IMR-90 (cell line): ENCODE results near the gene GPHB5. TPM values are rescaled to one million over a fixed set of nuclear protein-coding genes. Genes with fewer than 3 reads are reported as not detected.

Source experiments
- ATAC-seq: fragments of 200-7000 bp; cut with Tn5 transposase; 2 replicates; pipeline ENCODE4 v1.9.1; 2020; ENCODE audit warnings: low read depth, mild to moderate bottlenecking, moderate library complexity
- BruUV-seq: library from RNA; stranded (reverse); fragments of 400-500 nt; replicated peaks from 2 replicates; lab custom pipeline; 2021; lab: Mats Ljungman, UMichigan
- CTCF ChIA-PET: fragments of 300-600 bp; formaldehyde crosslinking; extraction: SDS; loops from one replicate; lab custom pipeline; 2021; ENCODE audit warnings: antibody characterized with exemption; lab: Yijun Ruan, JAX
- POLR2A ChIA-PET: fragments of 300-600 bp; sonication (Branson Sonifier 250); formaldehyde crosslinking; loops from one replicate; lab custom pipeline; 2022; ENCODE audit warnings: antibody characterized with exemption; ENCODE audit not compliant: unreplicated experiment; lab: Charles Lee
- DNase-seq: peaks from one replicate; pipeline ENCODE4 v3.0.0; 2013
- H2AFZ ChIP-seq: replicated peaks from 2 replicates; pipeline ENCODE3; 2013; ENCODE audit warnings: low read length, mild to moderate bottlenecking; ENCODE audit not compliant: poor library complexity
- H2AK5ac ChIP-seq: 2 replicates; pipeline ENCODE4 v1.6.1; 2013; ENCODE audit warnings: low read depth, low read length, inconsistent platforms
- H2AK9ac ChIP-seq: replicated peaks from 2 replicates; pipeline ENCODE3; 2013; ENCODE audit warnings: mild to moderate bottlenecking, low read depth, low read length, moderate library complexity; ENCODE audit not compliant: poor library complexity
- H2BK120ac ChIP-seq: 2 replicates; pipeline ENCODE4 v1.6.1; 2013; ENCODE audit warnings: low read depth, low read length, inconsistent platforms
- H2BK15ac ChIP-seq: 3 replicates; pipeline ENCODE4 v1.6.1; 2013; ENCODE audit warnings: low read depth, low read length, inconsistent platforms
- H2BK20ac ChIP-seq: 2 replicates; pipeline ENCODE4 v1.6.1; 2013; ENCODE audit warnings: low read depth, mild to moderate bottlenecking, inconsistent platforms, low read length, moderate library complexity
- H2BK5ac ChIP-seq: 2 replicates; pipeline ENCODE4 v1.6.1; 2013; ENCODE audit warnings: mild to moderate bottlenecking, low read depth, low read length, inconsistent platforms; ENCODE audit not compliant: poor library complexity, severe bottlenecking
- H3K14ac ChIP-seq: replicated peaks from 2 replicates; pipeline ENCODE4 v1.6.1; 2013; ENCODE audit warnings: low read depth, low read length, inconsistent platforms
- H3K18ac ChIP-seq: 2 replicates; pipeline ENCODE4 v1.6.1; 2013; ENCODE audit warnings: low read depth, low read length, control low read depth
- H3K23ac ChIP-seq: 2 replicates; pipeline ENCODE4 v1.6.1; 2013; ENCODE audit warnings: low read depth, low read length, inconsistent platforms
- H3K27ac ChIP-seq: 2 replicates; pipeline ENCODE4 v1.5.1; 2013; ENCODE audit warnings: mild to moderate bottlenecking, control low read depth, low read length; ENCODE audit not compliant: insufficient read depth
- H3K27me3 ChIP-seq: 2 replicates; pipeline ENCODE4 v1.6.1; 2013; ENCODE audit warnings: low read length; ENCODE audit not compliant: control insufficient read depth, insufficient read depth
- H3K36me3 ChIP-seq: 2 replicates; pipeline ENCODE4 v1.6.1; 2013; ENCODE audit warnings: low read length, mixed read lengths; ENCODE audit not compliant: control insufficient read depth, insufficient read depth
- H3K4ac ChIP-seq: 2 replicates; pipeline ENCODE4 v1.6.1; 2013; ENCODE audit warnings: low read depth, low read length, inconsistent platforms
- H3K4me1 ChIP-seq: 2 replicates; pipeline ENCODE4 v1.6.1; 2013; ENCODE audit warnings: low read length, mixed read lengths; ENCODE audit not compliant: control insufficient read depth, insufficient read depth
- H3K4me2 ChIP-seq: 2 replicates; pipeline ENCODE4 v1.6.1; 2013; ENCODE audit warnings: low read depth, mild to moderate bottlenecking, control low read depth, low read length, moderate library complexity
- H3K4me3 ChIP-seq: 2 replicates; pipeline ENCODE4 v1.5.1; 2013; ENCODE audit warnings: low read depth, mild to moderate bottlenecking, control low read depth, low read length, moderate library complexity; ENCODE audit not compliant: insufficient read depth
- H3K56ac ChIP-seq: 2 replicates; pipeline ENCODE4 v1.6.1; 2013; ENCODE audit warnings: low read length, inconsistent platforms; ENCODE audit not compliant: insufficient read depth; ENCODE audit errors: extremely low read depth
- H3K79me1 ChIP-seq, 2 experiments: 2 replicates each; pipeline ENCODE4 v1.6.1; 2013; ENCODE audit warnings: low read length in 2 of 2, inconsistent platforms in 1 of 2, low read depth in 1 of 2
- H3K9ac ChIP-seq: 2 replicates; pipeline ENCODE4 v1.6.1; 2013; ENCODE audit warnings: low read depth, low read length, control low read depth
- H3K9me1 ChIP-seq: 2 replicates; pipeline ENCODE4 v1.6.1; 2013; ENCODE audit warnings: low read length, inconsistent platforms; ENCODE audit not compliant: insufficient read depth
- H3K9me3 ChIP-seq: 2 replicates; pipeline ENCODE4 v1.6.1; 2013; ENCODE audit warnings: low read length; ENCODE audit not compliant: control insufficient read depth, insufficient read depth
- H4K20me1 ChIP-seq: 2 replicates; pipeline ENCODE4 v1.6.1; 2013; ENCODE audit warnings: low read length, inconsistent platforms; ENCODE audit not compliant: insufficient read depth
- H4K5ac ChIP-seq: 2 replicates; pipeline ENCODE4 v1.6.1; 2013; ENCODE audit warnings: mild to moderate bottlenecking, low read depth, low read length, control low read depth
- H4K8ac ChIP-seq, 2 experiments: 2 replicates each; pipeline ENCODE4 v1.6.1; 2013; ENCODE audit warnings: low read depth in 2 of 2, low read length in 2 of 2, control low read depth in 1 of 2, inconsistent platforms in 1 of 2
- H4K91ac ChIP-seq: 2 replicates; pipeline ENCODE4 v1.6.1; 2013; ENCODE audit warnings: low read depth, low read length, inconsistent platforms; ENCODE audit not compliant: insufficient read depth
- CHD1 ChIP-seq: IDR thresholded peaks from 2 replicates; pipeline ENCODE4 v1.6.1; 2012; ENCODE audit warnings: low read depth, low read length, improper control_type of control experiment
- FOS ChIP-seq: fragments of 150-350 bp; IDR thresholded peaks from 2 replicates; pipeline ENCODE4 v1.6.1; 2016; ENCODE audit warnings: low read depth, low read length
- MAZ ChIP-seq: IDR thresholded peaks from 2 replicates; pipeline ENCODE4 v1.6.1; 2012; ENCODE audit warnings: low read depth, mild to moderate bottlenecking, low read length, improper control_type of control experiment, moderate library complexity, borderline replicate concordance
- NFE2L2 ChIP-seq: fragments of 150-350 bp; IDR thresholded peaks from 2 replicates; pipeline ENCODE4 v1.6.1; 2016; ENCODE audit warnings: low read depth, mild to moderate bottlenecking, low read length
- RCOR1 ChIP-seq: IDR thresholded peaks from 2 replicates; pipeline ENCODE4 v1.6.1; 2012; ENCODE audit warnings: mild to moderate bottlenecking, low read length, improper control_type of control experiment; ENCODE audit not compliant: insufficient replicate concordance
- SMC3 ChIP-seq: fragments of 150-350 bp; IDR thresholded peaks from 2 replicates; pipeline ENCODE4 v1.6.1; 2016; ENCODE audit warnings: low read depth, mild to moderate bottlenecking, antibody characterized with exemption, low read length, moderate library complexity
- USF2 ChIP-seq: fragments of 150-350 bp; IDR thresholded peaks from 2 replicates; pipeline ENCODE4 v1.6.1; 2017; ENCODE audit warnings: mild to moderate bottlenecking, antibody characterized with exemption, low read length, low read depth
- WGBS, 2 experiments: methylation state at CpG; one replicate each; pipeline versions ENCODE4 v1.1.5 to v1.1.7; 2013; ENCODE audit warnings: missing lambda C conversion rate in 2 of 2; ENCODE audit not compliant: insufficient read length in 1 of 2; ENCODE audit errors: extremely low coverage in 2 of 2; 5-methylcytosine and 5-hydroxymethylcytosine counted together
- dilution Hi-C: fragments of 300-500 bp; cut with HindIII; formaldehyde crosslinking; loops from one replicate; pipeline ENCODE4 v1.14.3; 2018; ENCODE audit warnings: low sequenced_read_pairs; ENCODE audit not compliant: unreplicated experiment
- in situ Hi-C: fragments of 300-500 bp; cut with MboI; formaldehyde crosslinking; loops from 3 replicates; pipeline ENCODE4 v1.14.3; 2019; ENCODE audit warnings: low sequenced_read_pairs, inconsistent platforms, mixed read lengths
- intact Hi-C: fragments of 100-400 bp; cut with micrococcal nuclease; formaldehyde crosslinking; loops from 2 replicates; pipeline ENCODE4 v1.10.0; 2022
- polyA plus RNA-seq, 3 experiments: library from polyadenylated mRNA; depleted of rRNA; stranded (reverse); fragments of >200 nt; gene quantifications; 2 replicates each; pipeline ENCODE4 v1.2.3, GENCODE V29; 2012; ENCODE audit warnings: low replicate concordance in 1 of 3
- total RNA-seq: library from RNA; depleted of rRNA; stranded (reverse); fragments of >200 nt; gene quantifications from 2 replicates; pipeline ENCODE4 v1.2.3, GENCODE V29; 2012

The GPHB5 gene
- total and polyA plus RNA-seq, 2 of the 4 experiments (the other 2 are of a cell fraction): not detected

DNA sequence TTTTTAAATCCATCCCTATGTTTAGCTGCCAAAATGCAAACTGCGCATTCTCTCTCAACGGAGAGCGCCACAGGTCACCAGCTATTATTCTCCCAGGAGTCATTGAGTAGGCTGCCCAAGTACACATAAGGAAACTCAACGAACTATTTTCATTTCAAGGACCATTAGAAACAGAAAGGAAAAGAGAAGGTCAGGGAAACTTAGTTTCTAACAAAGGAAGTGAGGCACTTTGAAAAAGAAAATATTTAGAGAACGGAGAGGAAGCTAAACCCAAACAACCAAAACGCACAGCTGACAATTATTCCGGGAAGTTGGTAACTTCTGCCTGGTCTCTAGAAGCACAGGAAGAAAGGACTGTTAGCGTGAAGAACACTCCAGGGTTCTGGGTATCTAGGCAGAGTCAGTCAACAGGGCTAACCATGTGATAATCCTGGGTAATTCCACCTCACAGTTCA, 23.5 kb downstream of the GPHB5 start:
- CTCF ChIA-PET: interaction anchor here (0.6 kb wide), 1 partner anchor 8 kb away, joined by 6 read pairs; no protein-coding TSS in a partner anchor
- DNase-seq: no peak
- peaks cover 4% of the 10 kb centered on the region; the same call in 1 of the 2 replicates for H3K36me3 ChIP-seq

More for the DNA sequence above, 23.5 kb downstream of the GPHB5 start:
- dilution Hi-C loops (no loop called here), intact Hi-C loops (no loop called here), in situ Hi-C loops (no loop called here)
- ATAC-seq: no peak
- H2BK15ac ChIP-seq: no peak overlapping the region
- no peaks in the 10 kb centered on the region for H3K4me1 ChIP-seq
- no peak overlapping the region for H2AFZ ChIP-seq
- no peak overlapping the region for H2AK5ac ChIP-seq
- no peak overlapping the region for H3K4ac ChIP-seq
- H3K23ac ChIP-seq: no peak overlapping the region
- TF ChIP-seq NFE2L2 (no peak), SMC3 (no peak), RCOR1 (no peak), MAZ (no peak), FOS (no peak), CHD1 (no peak), USF2 (no peak)
- H4K5ac ChIP-seq: no peak overlapping the region
- no peak overlapping the region for H3K9ac ChIP-seq
- no peaks in the 10 kb centered on the region for H3K79me1 ChIP-seq
- H4K20me1 ChIP-seq: no peaks in the 10 kb centered on the region
- H2BK20ac ChIP-seq: no peak overlapping the region
- no peak overlapping the region for H3K4me3 ChIP-seq
- H3K9me1 ChIP-seq: no peaks in the 10 kb centered on the region
- no TSS peak for BruUV-seq
- H3K4me2 ChIP-seq: no peak overlapping the region
- H3K18ac ChIP-seq: no peak overlapping the region
- H3K27me3 ChIP-seq: no peaks in the 10 kb centered on the region
- no peak overlapping the region for H3K14ac ChIP-seq
- no peak overlapping the region for H4K8ac ChIP-seq
- no peak overlapping the region for H2BK5ac ChIP-seq
- H3K27ac ChIP-seq: no peak overlapping the region
- H3K9me3 ChIP-seq: no peaks in the 10 kb centered on the region
- 60% methylated on average over 1 of the region's 8 CpGs; no CpG with 5 or more reads in 1 of the 2 experiments for WGBS, 2 experiments
- no peak overlapping the region for H2BK120ac ChIP-seq
- H4K91ac ChIP-seq: no peak overlapping the region
- no peak overlapping the region for H2AK9ac ChIP-seq
- POLR2A ChIA-PET: no interaction called here
- no peak overlapping the region for H3K56ac ChIP-seq
